Endodermal cell (in vitro differentiated cells): ENCODE data around the gene NR2C1. TPM values are rescaled to one million over a fixed set of nuclear protein-coding genes. Genes with fewer than 3 reads are reported as not detected.

Experiments used
- DNase-seq: peaks from one replicate; pipeline ENCODE4 v3.0.0-alpha.2; 2017
- H3K27ac ChIP-seq: 2 replicates; pipeline ENCODE4 v1.5.1; 2013; ENCODE audit warnings: mild to moderate bottlenecking, low read depth, low read length, moderate library complexity
- H3K27me3 ChIP-seq: 2 replicates; pipeline ENCODE4 v1.6.1; 2013; ENCODE audit warnings: mild to moderate bottlenecking, low read length, moderate library complexity; ENCODE audit not compliant: insufficient read depth, control insufficient read depth, poor library complexity, severe bottlenecking
- H3K36me3 ChIP-seq: 2 replicates; pipeline ENCODE4 v1.7.0; 2013; ENCODE audit warnings: mild to moderate bottlenecking, low read length, moderate library complexity; ENCODE audit not compliant: control insufficient read depth, insufficient read depth
- H3K4me1 ChIP-seq: one replicate; pipeline ENCODE4 v1.7.0; 2013; ENCODE audit warnings: low read length; ENCODE audit not compliant: control insufficient read depth, insufficient read depth
- H3K4me3 ChIP-seq: 2 replicates; pipeline ENCODE4 v1.5.1; 2013; ENCODE audit warnings: mild to moderate bottlenecking, low read length, moderate library complexity
- H3K9ac ChIP-seq: 2 replicates; pipeline ENCODE4 v1.6.1; 2013; ENCODE audit warnings: mild to moderate bottlenecking, low read length, moderate library complexity; ENCODE audit not compliant: poor library complexity, severe bottlenecking; ENCODE audit errors: extremely low read depth
- H3K9me3 ChIP-seq: 2 replicates; pipeline ENCODE4 v1.6.1; 2013; ENCODE audit warnings: mild to moderate bottlenecking, low read length, moderate library complexity; ENCODE audit not compliant: control insufficient read depth
- H3K27ac Mint-ChIP-seq: 2 replicates; pipeline ENCODE4 v1.8.0; 2020; ENCODE audit warnings: mixed read lengths
- H3K27me3 Mint-ChIP-seq: 2 replicates; pipeline ENCODE4 v1.8.0; 2021; ENCODE audit warnings: mild to moderate bottlenecking, mixed read lengths; ENCODE audit not compliant: insufficient read depth
- H3K36me3 Mint-ChIP-seq: 2 replicates; pipeline ENCODE4 v1.8.0; 2020; ENCODE audit warnings: low read depth, mixed read lengths
- H3K4me1 Mint-ChIP-seq: 2 replicates; pipeline ENCODE4 v1.8.0; 2020; ENCODE audit warnings: mixed read lengths
- H3K4me3 Mint-ChIP-seq: 2 replicates; pipeline ENCODE4 v1.8.0; 2020; ENCODE audit warnings: mild to moderate bottlenecking, moderate library complexity, mixed read lengths
- H3K9me3 Mint-ChIP-seq: 2 replicates; pipeline ENCODE4 v1.8.0; 2020; ENCODE audit warnings: mild to moderate bottlenecking, mixed read lengths
- WGBS, 2 experiments: methylation state at CpG; one replicate each; pipeline versions ENCODE4 v1.1.5 to v1.1.7; 2013; ENCODE audit warnings: missing lambda C conversion rate in 2 of 2, mixed read lengths in 1 of 2; ENCODE audit not compliant: insufficient coverage in 1 of 2, insufficient read length in 1 of 2; 5-methylcytosine and 5-hydroxymethylcytosine counted together
- total RNA-seq, 2 donors: library from RNA; stranded (reverse); fragmentation: NEBNext Ultra II Directional in 1 of 2; extraction: Animal tissue kit (Norgen Biotek cat#: 25700) in 1 of 2; gene quantifications; 2 replicates in 1 of 2; 3 replicates in 1 of 2; pipeline ENCODE4 v1.2.1, GENCODE V29; 2021
- TF ChIP-seq, protein P1 (sequence below): fragments of 200-600 bp; sonication (generic); conservative IDR thresholded peaks from 2 replicates; pipeline ENCODE4 v1.5.0; 2021; ENCODE audit warnings: antibody characterized with exemption, mild to moderate bottlenecking

Gene NR2C1
- total RNA-seq, 2 donors from 2014 or later: 66.9 to 82.0 TPM

DNA sequence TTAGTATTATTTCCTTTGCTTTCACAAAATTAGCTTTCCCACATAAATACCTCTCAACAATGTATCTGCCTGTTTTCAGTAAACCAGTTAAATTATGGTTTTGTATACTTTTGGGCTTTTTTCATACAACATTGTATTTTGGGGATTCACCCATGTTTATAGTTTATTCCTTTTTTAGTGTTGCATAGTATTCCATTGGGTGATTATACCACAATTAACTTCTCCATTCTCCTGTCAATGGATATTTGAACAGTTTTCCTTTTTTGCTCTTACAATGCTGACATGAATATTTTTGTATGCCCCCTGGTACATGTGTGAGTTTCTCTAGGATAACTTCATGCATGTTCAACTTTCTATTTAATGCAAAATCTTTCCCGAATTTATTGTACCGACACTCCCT lies 57.3 kb downstream of the NR2C1 start:
- H3K27me3 ChIP-seq: no peaks in the 10 kb centered on the region
- no peak for DNase-seq
- H3K36me3 ChIP-seq: peaks cover 2% of the 10 kb centered on the region
- Mint-ChIP-seq H3K36me3 (peaks cover 14% of the 10 kb centered on the region), H3K4me1 (no peaks in the 10 kb centered on the region), H3K27ac (no peak overlapping the region), H3K4me3 (no peak overlapping the region), H3K9me3 (peaks cover 6% of the 10 kb centered on the region), H3K27me3 (no peaks in the 10 kb centered on the region)
- H3K9me3 ChIP-seq: no peaks in the 10 kb centered on the region
- H3K4me3 ChIP-seq: no peak overlapping the region
- no peak overlapping the region for H3K9ac ChIP-seq
- H3K27ac ChIP-seq: no peak overlapping the region
- TF ChIP-seq, protein P1, sequence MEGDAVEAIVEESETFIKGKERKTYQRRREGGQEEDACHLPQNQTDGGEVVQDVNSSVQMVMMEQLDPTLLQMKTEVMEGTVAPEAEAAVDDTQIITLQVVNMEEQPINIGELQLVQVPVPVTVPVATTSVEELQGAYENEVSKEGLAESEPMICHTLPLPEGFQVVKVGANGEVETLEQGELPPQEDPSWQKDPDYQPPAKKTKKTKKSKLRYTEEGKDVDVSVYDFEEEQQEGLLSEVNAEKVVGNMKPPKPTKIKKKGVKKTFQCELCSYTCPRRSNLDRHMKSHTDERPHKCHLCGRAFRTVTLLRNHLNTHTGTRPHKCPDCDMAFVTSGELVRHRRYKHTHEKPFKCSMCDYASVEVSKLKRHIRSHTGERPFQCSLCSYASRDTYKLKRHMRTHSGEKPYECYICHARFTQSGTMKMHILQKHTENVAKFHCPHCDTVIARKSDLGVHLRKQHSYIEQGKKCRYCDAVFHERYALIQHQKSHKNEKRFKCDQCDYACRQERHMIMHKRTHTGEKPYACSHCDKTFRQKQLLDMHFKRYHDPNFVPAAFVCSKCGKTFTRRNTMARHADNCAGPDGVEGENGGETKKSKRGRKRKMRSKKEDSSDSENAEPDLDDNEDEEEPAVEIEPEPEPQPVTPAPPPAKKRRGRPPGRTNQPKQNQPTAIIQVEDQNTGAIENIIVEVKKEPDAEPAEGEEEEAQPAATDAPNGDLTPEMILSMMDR: no peak
- WGBS, 2 experiments: 100% methylated on average over 2 of the region's 2 CpGs; no CpG with 5 or more reads in 1 of the 2 experiments
- no peaks in the 10 kb centered on the region for H3K4me1 ChIP-seq

DNA sequence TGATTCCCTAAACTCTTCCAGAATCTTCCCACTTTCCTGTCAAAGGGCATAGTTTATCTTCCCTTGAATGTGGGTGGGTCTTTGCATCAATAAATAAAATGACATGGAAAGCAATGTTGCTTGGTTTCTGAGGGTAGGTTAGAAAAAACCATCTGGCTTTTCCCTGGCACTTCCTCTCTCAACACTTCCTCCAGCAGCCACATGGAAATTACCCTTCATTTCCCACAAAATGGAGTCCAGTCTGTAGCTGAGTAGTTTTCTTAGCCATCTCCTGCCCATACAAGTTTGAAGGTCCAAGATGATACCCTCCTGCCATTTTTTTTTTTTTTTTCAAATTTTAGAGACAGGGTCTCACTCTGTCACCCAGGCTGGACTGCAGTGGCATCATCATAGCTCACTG lies 58.9 kb downstream of the NR2C1 start:
- Mint-ChIP-seq H3K36me3 (peaks cover 12% of the 10 kb centered on the region), H3K27me3 (no peaks in the 10 kb centered on the region), H3K4me1 (no peaks in the 10 kb centered on the region), H3K9me3 (peaks cover 6% of the 10 kb centered on the region), H3K4me3 (no peak overlapping the region), H3K27ac (no peak overlapping the region)
- Histone ChIP-seq H3K9me3 (no peaks in the 10 kb centered on the region), H3K4me3 (no peak overlapping the region), H3K9ac (no peak overlapping the region), H3K27me3 (no peaks in the 10 kb centered on the region), H3K4me1 (no peaks in the 10 kb centered on the region), H3K36me3 (no peaks in the 10 kb centered on the region), H3K27ac (no peak overlapping the region)
- TF ChIP-seq, protein P1: no peak
- no peak for DNase-seq

DNA sequence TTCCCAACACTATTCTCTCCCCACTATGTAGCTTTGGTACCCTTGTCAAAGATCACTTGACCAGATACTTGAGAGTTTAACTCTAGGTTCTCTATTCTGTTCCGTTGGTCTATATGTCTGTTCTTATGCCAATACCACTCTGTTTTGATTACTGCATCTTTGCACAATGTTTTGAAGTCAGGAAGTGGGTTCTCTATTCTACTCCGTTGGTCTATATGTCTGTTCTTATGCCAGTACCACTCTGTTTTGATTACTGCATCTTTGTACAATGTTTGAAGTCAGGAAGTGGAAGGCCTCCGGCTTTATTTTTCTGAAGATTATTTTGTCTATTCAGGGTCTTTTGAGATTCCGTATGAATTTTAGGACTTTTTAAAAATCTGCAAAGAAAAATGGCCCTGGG lies 67.2 kb downstream of the NR2C1 start:
- Histone ChIP-seq H3K36me3 (peaks cover 2% of the 10 kb centered on the region), H3K9me3 (peaks cover 37% of the 10 kb centered on the region), H3K9ac (no peak overlapping the region), H3K4me1 (no peaks in the 10 kb centered on the region), H3K27me3 (no peaks in the 10 kb centered on the region), H3K27ac (no peak overlapping the region), H3K4me3 (no peak overlapping the region)
- Mint-ChIP-seq H3K4me1 (peaks cover 3% of the 10 kb centered on the region), H3K27me3 (peaks cover 6% of the 10 kb centered on the region), H3K27ac (no peak overlapping the region), H3K36me3 (peaks cover 6% of the 10 kb centered on the region), H3K4me3 (no peak overlapping the region), H3K9me3 (peaks cover 30% of the 10 kb centered on the region)
- WGBS, 2 experiments: 79 to 94% methylated on average over 3 to 4 of the region's 4 CpGs
- TF ChIP-seq, protein P1: no peak
- DNase-seq: no peak
